ENCODE data around the gene TP53RK.

DNA sequence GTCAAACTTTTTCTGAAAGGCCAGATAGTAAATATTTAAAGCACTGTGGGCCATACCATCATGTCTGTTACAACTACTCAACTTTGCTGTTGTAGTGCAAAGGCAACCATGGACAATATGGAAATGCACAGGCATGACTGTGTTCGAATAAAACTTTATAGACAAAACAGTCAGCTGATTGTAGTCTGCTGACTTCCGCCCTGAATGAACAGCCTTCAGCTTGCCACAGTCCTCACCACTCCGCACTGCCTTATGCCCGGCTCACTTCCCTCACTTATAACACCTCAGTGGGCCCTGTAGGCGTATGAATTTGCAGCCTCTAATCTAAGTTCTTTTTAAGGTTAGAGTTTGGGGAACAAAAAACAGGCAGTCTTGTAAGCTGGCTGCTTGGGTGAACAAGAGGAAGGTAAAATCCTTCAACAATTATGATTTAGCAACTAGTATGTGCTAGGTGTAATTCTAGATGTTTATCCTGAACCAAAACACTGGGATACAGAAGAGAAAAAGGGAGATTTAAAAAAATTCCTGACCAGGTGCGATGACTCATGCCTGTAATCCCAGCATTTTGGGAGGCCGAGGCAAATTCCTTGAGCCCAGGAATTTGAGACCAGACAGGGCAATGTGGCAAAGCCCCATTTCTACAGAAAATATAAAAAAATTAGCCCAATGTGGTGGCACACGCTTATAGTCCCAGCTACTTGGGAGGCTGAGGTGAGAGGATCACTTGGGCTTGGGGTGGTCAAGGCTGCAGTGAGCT lies 13.4 kb upstream of the TP53RK start:
- TF ChIP-seq POLR2AphosphoS5 (IDR thresholded peaks at IDR 0.05) = no peak
- TF ChIP-seq, protein P1, sequence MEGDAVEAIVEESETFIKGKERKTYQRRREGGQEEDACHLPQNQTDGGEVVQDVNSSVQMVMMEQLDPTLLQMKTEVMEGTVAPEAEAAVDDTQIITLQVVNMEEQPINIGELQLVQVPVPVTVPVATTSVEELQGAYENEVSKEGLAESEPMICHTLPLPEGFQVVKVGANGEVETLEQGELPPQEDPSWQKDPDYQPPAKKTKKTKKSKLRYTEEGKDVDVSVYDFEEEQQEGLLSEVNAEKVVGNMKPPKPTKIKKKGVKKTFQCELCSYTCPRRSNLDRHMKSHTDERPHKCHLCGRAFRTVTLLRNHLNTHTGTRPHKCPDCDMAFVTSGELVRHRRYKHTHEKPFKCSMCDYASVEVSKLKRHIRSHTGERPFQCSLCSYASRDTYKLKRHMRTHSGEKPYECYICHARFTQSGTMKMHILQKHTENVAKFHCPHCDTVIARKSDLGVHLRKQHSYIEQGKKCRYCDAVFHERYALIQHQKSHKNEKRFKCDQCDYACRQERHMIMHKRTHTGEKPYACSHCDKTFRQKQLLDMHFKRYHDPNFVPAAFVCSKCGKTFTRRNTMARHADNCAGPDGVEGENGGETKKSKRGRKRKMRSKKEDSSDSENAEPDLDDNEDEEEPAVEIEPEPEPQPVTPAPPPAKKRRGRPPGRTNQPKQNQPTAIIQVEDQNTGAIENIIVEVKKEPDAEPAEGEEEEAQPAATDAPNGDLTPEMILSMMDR (IDR thresholded peaks at IDR 0.05) = no peak
